Esophagus muscularis mucosa (tissue), 4 donors: Measurements from ENCODE around the gene DACT3.

Source experiments
- EP300 ChIP-seq: sonication (generic); formaldehyde crosslinking; IDR thresholded peaks from one replicate; pipeline ENCODE4 v1.6.1; 2017; ENCODE audit warnings: antibody characterized with exemption
- POLR2A ChIP-seq: fragments of 450-650 bp; IDR thresholded peaks from one replicate; pipeline ENCODE4 v1.6.1; 2017; ENCODE audit warnings: antibody characterized with exemption, moderate library complexity, mild to moderate bottlenecking, low read depth
- POLR2AphosphoS5 ChIP-seq, 2 donors: sonication (generic); formaldehyde crosslinking; IDR thresholded peaks; one replicate each; pipeline ENCODE4 v1.6.1; 2017; ENCODE audit warnings: antibody characterized with exemption in 2 of 2
- TF ChIP-seq, protein P1 (sequence below), 3 experiments: fragments of 200-600 bp in 2 of 3; fragments of 450-650 bp in 1 of 3; sonication (generic) in 2 of 3; IDR thresholded peaks; one replicate each; pipeline ENCODE4 v1.5.1; 2017 to 2019; ENCODE audit warnings: antibody characterized with exemption in 3 of 3, mild to moderate bottlenecking in 2 of 3, moderate library complexity in 1 of 3

DNA sequence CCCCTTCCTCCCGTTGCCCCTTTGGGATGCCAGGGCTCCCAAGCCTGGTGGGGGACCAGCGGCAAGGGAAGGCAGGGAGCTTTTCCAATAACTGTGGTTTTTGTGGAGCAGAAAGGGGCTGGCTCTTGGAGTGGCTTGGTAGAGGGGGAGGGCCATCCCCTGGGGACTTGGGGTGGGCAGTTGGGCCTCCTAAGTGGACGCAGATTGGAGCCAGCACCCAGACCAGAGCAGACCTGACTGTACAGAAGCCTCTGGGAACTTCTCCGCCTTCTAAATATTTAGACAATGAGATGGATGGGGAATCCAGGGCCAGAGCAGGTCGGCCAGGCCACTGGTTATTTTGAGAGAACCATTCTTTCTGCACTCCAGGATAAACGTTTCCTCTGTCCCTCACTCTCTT is 40.3 kb downstream of the DACT3 start:
- TF ChIP-seq, protein P1, sequence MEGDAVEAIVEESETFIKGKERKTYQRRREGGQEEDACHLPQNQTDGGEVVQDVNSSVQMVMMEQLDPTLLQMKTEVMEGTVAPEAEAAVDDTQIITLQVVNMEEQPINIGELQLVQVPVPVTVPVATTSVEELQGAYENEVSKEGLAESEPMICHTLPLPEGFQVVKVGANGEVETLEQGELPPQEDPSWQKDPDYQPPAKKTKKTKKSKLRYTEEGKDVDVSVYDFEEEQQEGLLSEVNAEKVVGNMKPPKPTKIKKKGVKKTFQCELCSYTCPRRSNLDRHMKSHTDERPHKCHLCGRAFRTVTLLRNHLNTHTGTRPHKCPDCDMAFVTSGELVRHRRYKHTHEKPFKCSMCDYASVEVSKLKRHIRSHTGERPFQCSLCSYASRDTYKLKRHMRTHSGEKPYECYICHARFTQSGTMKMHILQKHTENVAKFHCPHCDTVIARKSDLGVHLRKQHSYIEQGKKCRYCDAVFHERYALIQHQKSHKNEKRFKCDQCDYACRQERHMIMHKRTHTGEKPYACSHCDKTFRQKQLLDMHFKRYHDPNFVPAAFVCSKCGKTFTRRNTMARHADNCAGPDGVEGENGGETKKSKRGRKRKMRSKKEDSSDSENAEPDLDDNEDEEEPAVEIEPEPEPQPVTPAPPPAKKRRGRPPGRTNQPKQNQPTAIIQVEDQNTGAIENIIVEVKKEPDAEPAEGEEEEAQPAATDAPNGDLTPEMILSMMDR (IDR thresholded peaks at IDR 0.05): no peak
- TF ChIP-seq POLR2AphosphoS5 (IDR thresholded peaks at IDR 0.05) (peak; percentile 30 to 49), EP300 (no peak), POLR2A (no peak)
